Retinal pigment epithelial cell (primary cell): ENCODE measurements around the gene HOXC10.

ENCODE experiments used
- DNase-seq: peaks from one replicate; pipeline ENCODE4 v3.0.0-alpha.2; 2010; ENCODE audit warnings: low read depth
- H3K4me3 ChIP-seq: 2 replicates; pipeline ENCODE4 v1.5.1; 2011; ENCODE audit warnings: mild to moderate bottlenecking, low read length, control low read depth, moderate library complexity
- TF ChIP-seq, protein P1 (sequence below): conservative IDR thresholded peaks from 2 replicates; pipeline ENCODE4 v1.5.1; 2011; ENCODE audit warnings: low read depth, low read length, control low read depth, inconsistent platforms

HOXC10 gene

GRCh38 chr12:54037360-54038283, 52.7 kb downstream of the HOXC10 start:
- no peak for DNase-seq
- H3K4me3 ChIP-seq = no peak overlapping the region
- TF ChIP-seq, protein P1, sequence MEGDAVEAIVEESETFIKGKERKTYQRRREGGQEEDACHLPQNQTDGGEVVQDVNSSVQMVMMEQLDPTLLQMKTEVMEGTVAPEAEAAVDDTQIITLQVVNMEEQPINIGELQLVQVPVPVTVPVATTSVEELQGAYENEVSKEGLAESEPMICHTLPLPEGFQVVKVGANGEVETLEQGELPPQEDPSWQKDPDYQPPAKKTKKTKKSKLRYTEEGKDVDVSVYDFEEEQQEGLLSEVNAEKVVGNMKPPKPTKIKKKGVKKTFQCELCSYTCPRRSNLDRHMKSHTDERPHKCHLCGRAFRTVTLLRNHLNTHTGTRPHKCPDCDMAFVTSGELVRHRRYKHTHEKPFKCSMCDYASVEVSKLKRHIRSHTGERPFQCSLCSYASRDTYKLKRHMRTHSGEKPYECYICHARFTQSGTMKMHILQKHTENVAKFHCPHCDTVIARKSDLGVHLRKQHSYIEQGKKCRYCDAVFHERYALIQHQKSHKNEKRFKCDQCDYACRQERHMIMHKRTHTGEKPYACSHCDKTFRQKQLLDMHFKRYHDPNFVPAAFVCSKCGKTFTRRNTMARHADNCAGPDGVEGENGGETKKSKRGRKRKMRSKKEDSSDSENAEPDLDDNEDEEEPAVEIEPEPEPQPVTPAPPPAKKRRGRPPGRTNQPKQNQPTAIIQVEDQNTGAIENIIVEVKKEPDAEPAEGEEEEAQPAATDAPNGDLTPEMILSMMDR = no peak

GRCh38 chr12:54038284-54038870, 53.4 kb downstream of the HOXC10 start:
- TF ChIP-seq, protein P1 = no peak
- no peak overlapping the region for H3K4me3 ChIP-seq
- DNase-seq = no peak

GRCh38 chr12:54038871-54039414, 54.0 kb downstream of the HOXC10 start:
- TF ChIP-seq, protein P1 = no peak
- no peak for DNase-seq
- H3K4me3 ChIP-seq = no peak overlapping the region

GRCh38 chr12:54039417-54040147, 54.6 kb downstream of the HOXC10 start:
- no peak for DNase-seq
- no peak overlapping the region for H3K4me3 ChIP-seq
- TF ChIP-seq, protein P1 = no peak
